Measurements from ENCODE around the gene RAD54L.
A peak's percentile ranks its signal among the peaks of the same experiment; 100 is the strongest.
"Not testable (repeated sequence)": the region's sequence is repeated elsewhere in the genome, so short reads cannot be mapped to it uniquely, and the experiment has no call there.

Gene RAD54L

DNA sequence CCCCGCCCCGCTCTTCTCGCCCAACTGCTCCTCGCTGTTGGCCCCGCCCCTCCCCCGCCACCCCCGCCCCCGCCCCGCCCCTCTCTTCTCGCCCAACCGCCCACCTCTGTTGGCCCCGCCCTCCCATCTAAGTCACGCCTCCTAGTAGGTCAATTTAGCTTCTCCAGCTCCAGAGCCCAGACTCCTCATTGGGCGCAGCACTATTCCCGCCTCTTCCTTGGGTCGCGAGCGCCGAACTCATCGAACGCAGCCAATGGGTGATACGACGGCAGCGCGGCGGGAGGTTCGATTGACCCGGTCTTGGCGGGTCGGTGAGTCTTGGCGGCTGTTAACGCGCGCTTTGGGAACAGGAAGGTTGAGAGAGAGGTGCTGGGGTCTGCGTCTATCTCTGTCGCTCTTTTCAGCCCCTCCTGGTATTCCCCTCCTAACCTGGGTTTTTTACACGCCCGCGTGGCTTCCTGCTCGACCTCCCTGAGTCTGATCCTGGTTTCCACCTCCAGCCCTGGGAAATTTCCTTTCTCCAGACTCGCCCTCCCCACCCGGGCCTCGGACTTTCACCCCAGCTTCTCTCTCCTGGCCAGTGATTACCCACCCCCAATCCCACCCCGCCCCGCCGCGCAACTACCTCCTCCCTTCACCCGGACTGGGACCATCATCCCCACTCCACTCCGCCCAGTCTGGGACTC, at the start of gene RAD54L:
RAD54L (plus strand) TSS at position 328 of the 686 bp plus-strand sequence. CDS start 643 bp downstream, outside the sequence.
- DNase-seq = peak; percentile 99

GRCh38 chr1:46197964-46198811, 49.4 kb upstream of the RAD54L start, which contains the start of gene POMGNT1:
Gene POMGNT1 (minus strand): TSS chr1:46198434. CDS start chr1:46197821, 613 bp downstream.
- DNase-seq = peak; percentile 70

GRCh38 chr1:46199233-46199749, 48.3 kb upstream of the RAD54L start:
- no peak for DNase-seq

- no peak for DNase-seq
These were observed 43.7 kb upstream of the RAD54L start for GRCh38 chr1:46203738-46204405.

DNA sequence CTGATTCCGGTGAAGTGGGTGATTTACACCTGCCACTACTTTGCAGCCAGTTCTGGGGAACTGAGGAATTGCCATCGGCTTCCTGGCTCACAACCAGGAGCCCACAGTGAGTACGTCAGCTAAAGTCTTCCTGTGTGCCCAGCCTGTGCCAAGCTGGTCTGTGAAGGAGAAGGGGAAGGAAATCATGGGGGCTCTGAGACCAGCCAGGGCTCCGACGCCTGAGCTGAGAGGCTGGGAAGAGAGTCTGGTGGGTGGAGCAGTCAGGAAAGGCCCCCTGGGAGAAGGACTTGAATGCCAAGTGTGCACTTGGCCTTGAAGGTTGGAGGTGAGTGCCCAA, 43.2 kb upstream of the RAD54L start:
- no peak for DNase-seq

GRCh38 chr1:46205141-46205540, 42.4 kb upstream of the RAD54L start:
- no peak for DNase-seq

DNA sequence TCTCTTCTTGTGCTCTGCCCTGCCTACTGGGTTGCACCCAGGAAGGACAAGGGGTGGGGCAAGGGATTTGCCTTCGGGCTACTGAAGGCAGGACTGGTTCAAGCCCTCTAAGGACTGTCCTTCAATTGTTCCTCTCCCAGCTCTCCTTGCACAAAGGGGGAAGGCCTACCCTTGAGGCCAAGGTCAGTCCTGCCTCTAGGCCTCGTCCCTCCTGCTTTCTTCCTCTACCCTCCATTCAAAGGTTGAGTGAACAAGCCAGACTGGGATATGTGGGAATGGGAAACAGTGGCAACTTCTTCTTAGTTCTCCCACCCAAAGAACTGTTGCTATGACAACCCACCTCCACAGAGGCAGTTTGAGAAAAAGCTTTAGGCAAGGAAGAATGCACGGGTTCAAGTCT, 41.8 kb upstream of the RAD54L start:
- no peak for DNase-seq

DNA sequence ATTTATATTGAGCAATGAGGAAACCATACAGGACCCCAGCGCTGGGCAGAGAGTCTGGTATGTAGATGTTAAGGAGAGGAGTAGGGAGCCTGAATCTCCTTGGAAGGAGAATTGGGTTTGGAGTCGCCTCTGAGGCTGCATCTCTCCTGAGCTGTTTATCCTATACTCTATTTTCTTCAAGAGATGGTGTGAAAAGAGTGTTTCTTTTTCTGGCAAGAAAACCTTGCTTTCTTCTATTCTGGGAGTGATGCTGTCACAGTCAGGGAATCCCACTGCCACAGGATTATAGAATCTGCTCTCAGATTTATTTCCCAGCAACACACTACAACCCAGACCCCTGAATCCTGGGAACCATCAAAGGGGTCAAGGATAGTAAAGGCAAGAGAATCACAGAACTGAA, 41.2 kb upstream of the RAD54L start:
- DNase-seq = no peak

GRCh38 chr1:46210561-46210960, 37.0 kb upstream of the RAD54L start:
- DNase-seq = no peak

- DNase-seq = no peak
These were observed 36.5 kb upstream of the RAD54L start for GRCh38 chr1:46211051-46211450.

GRCh38 chr1:46215504-46215903, 32.1 kb upstream of the RAD54L start:
- DNase-seq = no peak

DNA sequence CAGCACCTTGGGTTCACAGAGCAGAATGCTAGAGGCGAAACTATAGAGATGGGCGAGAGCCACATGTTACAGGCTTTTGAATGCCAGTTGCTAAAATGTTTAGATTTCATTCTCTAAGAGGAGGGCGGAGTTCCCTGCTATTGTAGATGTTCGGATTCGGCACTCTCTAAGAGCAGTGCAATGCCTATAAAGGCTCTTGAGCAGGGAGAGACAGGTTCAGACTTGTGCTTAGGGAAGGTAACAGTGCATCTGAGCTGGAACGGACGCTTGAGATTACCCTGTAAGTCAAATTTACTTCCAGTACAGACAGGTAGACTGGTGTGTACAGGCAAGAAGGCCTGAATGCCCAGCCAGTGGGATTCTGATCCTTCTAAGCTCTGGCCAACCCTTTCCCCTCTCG, 29.1 kb upstream of the RAD54L start:
- DNase-seq = peak; percentile 76

DNA sequence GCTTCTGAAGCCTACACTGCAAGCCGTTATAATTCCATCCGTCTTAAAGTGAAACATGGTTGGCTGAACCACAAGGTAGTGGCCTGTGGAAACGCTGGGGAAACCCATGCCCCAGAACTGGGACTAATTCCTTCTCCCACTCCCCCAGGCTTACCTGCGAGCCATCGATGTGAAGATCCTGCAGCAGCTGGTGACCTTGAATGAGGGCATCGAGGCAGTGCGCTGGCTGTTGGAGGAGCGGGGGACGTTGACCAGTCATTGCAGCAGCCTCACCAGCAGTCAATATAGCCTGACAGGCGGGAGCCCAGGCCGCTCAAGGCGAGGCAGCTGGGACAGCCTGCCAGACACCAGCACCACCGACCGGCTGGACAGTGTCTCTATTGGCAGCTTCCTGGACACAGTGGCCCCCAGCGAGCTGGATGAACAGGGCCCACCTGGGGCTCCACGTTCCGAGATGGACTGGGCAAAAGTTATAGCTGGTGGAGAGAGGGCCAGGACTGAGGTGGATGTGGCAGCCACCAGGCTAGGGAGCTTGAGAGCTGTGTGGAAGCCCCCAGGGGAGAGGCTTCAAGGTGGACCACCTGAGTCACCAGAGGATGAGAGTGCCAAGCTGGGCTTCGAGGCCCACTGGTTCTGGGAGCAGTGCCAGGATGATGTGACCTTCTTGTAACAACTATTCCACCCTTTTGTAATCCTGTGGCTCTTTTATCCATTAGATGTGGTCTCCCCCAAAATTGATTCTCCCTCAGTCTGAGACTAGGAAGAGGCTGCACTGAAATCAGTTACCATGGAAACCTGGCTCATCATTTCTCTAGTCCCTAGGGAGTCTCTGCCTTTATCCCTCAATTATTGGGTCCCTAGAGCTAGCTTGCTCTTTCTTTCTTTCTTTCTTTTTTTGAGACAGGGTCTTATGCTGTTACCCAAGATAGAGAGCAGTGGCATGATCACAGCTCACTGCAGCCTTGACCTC, 27.7 kb upstream of the RAD54L start:
- DNase-seq = no peak

DNA sequence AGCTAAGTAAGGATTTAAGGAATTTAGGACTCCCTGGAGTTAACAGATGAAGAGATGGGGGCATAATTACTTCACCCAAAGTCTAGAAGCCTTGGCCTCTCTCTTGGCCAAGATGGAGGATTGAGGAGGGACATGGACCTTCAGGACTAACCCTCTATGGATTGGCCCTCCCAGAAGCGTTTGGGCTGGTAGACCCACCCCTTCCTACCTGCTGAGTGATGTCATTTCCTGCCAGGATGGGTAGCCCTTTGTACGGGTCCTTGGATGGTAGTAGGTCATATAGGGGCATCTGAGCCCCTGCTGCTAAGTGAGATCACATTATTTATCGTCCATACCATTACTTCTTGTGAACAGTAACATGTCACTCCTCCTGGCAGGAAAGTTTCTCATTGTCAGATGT, 26.8 kb upstream of the RAD54L start:
- no peak for DNase-seq

- no peak for DNase-seq
These were observed 25.8 kb upstream of the RAD54L start for GRCh38 chr1:46221749-46222148.

GRCh38 chr1:46223055-46223454, 24.5 kb upstream of the RAD54L start:
- not testable (repeated sequence) for DNase-seq

GRCh38 chr1:46223472-46223943, 24.1 kb upstream of the RAD54L start:
- DNase-seq = peak; percentile 86

DNA sequence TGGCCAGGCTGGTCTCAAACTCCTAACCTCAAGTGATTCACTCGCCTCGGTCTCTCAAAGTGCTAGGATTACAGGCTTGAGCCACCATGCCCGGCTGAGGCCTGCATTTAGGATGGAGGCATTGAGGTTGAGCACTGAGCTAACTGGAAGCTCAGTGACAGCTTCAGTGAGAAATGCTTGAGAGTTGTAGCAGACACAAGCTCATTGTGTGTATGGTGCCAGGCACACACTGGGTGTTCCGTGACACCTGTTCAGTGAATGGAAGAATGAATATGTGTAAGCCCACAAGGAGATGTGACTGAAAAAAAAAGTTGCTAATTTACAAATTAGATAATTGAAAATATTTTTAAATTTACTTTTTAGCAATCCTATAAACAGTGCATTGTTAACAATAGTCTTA, 22.6 kb upstream of the RAD54L start:
- DNase-seq = no peak

DNA sequence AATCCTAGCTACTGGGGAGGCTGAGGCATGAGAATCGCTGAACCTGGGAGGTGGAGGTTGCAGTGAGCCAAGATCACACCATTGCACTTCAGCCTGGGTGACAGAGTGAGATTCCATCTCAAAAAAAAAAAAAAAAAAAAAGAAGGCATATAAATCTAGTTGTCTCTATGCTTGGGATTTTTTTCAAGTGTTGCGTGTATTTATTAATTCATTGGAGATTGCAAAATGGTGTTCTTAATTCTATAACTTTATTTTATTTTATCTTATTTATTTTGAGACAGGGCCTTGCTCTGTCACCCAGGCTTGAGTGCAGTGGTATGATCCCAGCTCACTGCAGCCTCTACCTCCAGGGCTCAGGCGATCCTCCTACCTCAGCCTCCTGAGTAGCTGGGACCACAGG, 16.3 kb upstream of the RAD54L start:
- DNase-seq = not testable (repeated sequence)

DNA sequence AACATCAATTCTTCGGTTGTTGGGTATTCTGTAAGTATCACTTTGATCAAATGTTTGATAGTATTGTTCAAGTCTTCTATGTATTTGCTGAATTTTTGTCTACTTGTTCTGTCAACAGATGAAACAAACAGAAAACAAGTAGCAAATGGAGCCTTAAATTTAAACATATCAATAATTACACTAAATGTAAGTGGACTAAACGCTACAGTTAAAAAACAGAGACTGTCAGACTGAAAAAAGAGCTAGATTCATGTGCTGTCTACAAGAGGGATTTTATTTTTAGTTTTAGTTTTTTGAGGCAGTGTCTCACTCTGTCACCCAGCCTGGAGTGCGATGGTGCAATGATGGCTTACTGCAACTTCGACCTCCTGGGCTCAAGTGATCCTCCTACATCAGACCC, 10.7 kb upstream of the RAD54L start:
- DNase-seq = no peak

GRCh38 chr1:46238865-46239264, 8.7 kb upstream of the RAD54L start:
- DNase-seq = not testable (repeated sequence)

- not testable (repeated sequence) for DNase-seq
These were observed 5.8 kb upstream of the RAD54L start for GRCh38 chr1:46241733-46242132.
